ENCODE results near the gene PUS10. TPM values are rescaled to one million over a fixed set of nuclear protein-coding genes. Genes with fewer than 3 reads are reported as not detected.
"Not testable (repeated sequence)": the region's sequence is repeated elsewhere in the genome, so short reads cannot be mapped to it uniquely, and the experiment has no call there.

Gene PUS10
- total and polyA plus RNA-seq, 4 donors, result 3.3 to 5.6 (median 4.7) TPM

- DNase-seq, result no peak
- intact Hi-C loops (cut with DNase I), result no loop called here
- Histone ChIP-seq H3K4me3 (ENCODE audit: low read length in 2 of 2) (no peak overlapping the region), H3K27me3 (ENCODE audit: control insufficient read depth in 1 of 2, insufficient read depth in 2 of 2, low read length in 1 of 2) (no peaks in the 10 kb centered on the region), H3K4me1 (ENCODE audit: control insufficient read depth in 1 of 2, insufficient read depth in 2 of 2, low read length in 2 of 2) (no peaks in the 10 kb centered on the region), H3K9me3 (ENCODE audit: control insufficient read depth, low read length) (no peaks in the 10 kb centered on the region), H3K36me3 (ENCODE audit: control insufficient read depth in 1 of 2, insufficient read depth in 2 of 2, low read length in 1 of 2) (peaks cover 0 to 10% of the 10 kb centered on the region in 2 donors), H3K27ac (ENCODE audit: low read depth in 1 of 2, low read length in 2 of 2) (no peak overlapping the region)
- ATAC-seq (ENCODE audit: low FRiP score), result no peak
- WGBS, 2 donors, result 77 to 83% methylated on average over 7 of the region's 7 CpGs
Measured at GRCh38 chr2:60925994-60926740, 91.9 kb downstream of the PUS10 start.

- Histone ChIP-seq H3K27me3 (ENCODE audit: control insufficient read depth in 1 of 2, insufficient read depth in 2 of 2, low read length in 1 of 2) (no peaks in the 10 kb centered on the region), H3K4me1 (ENCODE audit: control insufficient read depth in 1 of 2, insufficient read depth in 2 of 2, low read length in 2 of 2) (no peaks in the 10 kb centered on the region), H3K4me3 (ENCODE audit: low read length in 2 of 2) (no peak overlapping the region), H3K27ac (ENCODE audit: low read depth in 1 of 2, low read length in 2 of 2) (no peak overlapping the region), H3K9me3 (ENCODE audit: control insufficient read depth, low read length) (no peaks in the 10 kb centered on the region), H3K36me3 (ENCODE audit: control insufficient read depth in 1 of 2, insufficient read depth in 2 of 2, low read length in 1 of 2) (peaks cover 0 to 2% of the 10 kb centered on the region in 2 donors)
- WGBS, 2 donors, result 92 to 93% methylated on average over 8 of the region's 8 CpGs
- intact Hi-C loops (cut with DNase I), result no loop called here
- no peak for DNase-seq
- ATAC-seq (ENCODE audit: low FRiP score), result no peak
Measured at GRCh38 chr2:60907329-60907728, 110.7 kb downstream of the PUS10 start.

- Histone ChIP-seq H3K4me1 (ENCODE audit: control insufficient read depth in 1 of 2, insufficient read depth in 2 of 2, low read length in 2 of 2) (no peaks in the 10 kb centered on the region), H3K27me3 (ENCODE audit: control insufficient read depth in 1 of 2, insufficient read depth in 2 of 2, low read length in 1 of 2) (no peaks in the 10 kb centered on the region), H3K9me3 (ENCODE audit: control insufficient read depth, low read length) (no peaks in the 10 kb centered on the region), H3K4me3 (ENCODE audit: low read length in 2 of 2) (no peak overlapping the region), H3K27ac (ENCODE audit: low read depth in 1 of 2, low read length in 2 of 2) (no peak overlapping the region), H3K36me3 (ENCODE audit: control insufficient read depth in 1 of 2, insufficient read depth in 2 of 2, low read length in 1 of 2) (peaks cover 0 to 2% of the 10 kb centered on the region in 2 donors)
- DNase-seq (no peak), ATAC-seq (ENCODE audit: low FRiP score) (no peak)
- intact Hi-C loops (cut with DNase I), result no loop called here
- 94 to 95% methylated on average over 2 of the region's 2 CpGs for WGBS, 2 donors
Measured at GRCh38 chr2:60906395-60906794, 111.7 kb downstream of the PUS10 start.

- H3K4me3 ChIP-seq (ENCODE audit: low read length in 2 of 2); ATAC-seq (ENCODE audit: low FRiP score); H3K36me3 ChIP-seq (ENCODE audit: control insufficient read depth in 1 of 2, insufficient read depth in 2 of 2, low read length in 1 of 2); H3K9me3 ChIP-seq (ENCODE audit: control insufficient read depth, low read length); H3K27ac ChIP-seq (ENCODE audit: low read depth in 1 of 2, low read length in 2 of 2); H3K27me3 ChIP-seq (ENCODE audit: control insufficient read depth in 1 of 2, insufficient read depth in 2 of 2, low read length in 1 of 2); DNase-seq; intact Hi-C loops (cut with DNase I); H3K4me1 ChIP-seq (ENCODE audit: control insufficient read depth in 1 of 2, insufficient read depth in 2 of 2, low read length in 2 of 2): not testable (repeated sequence)
- 93 to 94% methylated on average over 5 of the region's 5 CpGs for WGBS, 2 donors
Measured at GRCh38 chr2:60905867-60906266, 112.2 kb downstream of the PUS10 start.

GRCh38 chr2:60901296-60901695 is 116.8 kb downstream of the PUS10 start:
- WGBS, 2 donors, result 90% methylated on average over 6 of the region's 6 CpGs
- H3K4me3 ChIP-seq (ENCODE audit: low read length in 2 of 2); ATAC-seq (ENCODE audit: low FRiP score); H3K27me3 ChIP-seq (ENCODE audit: control insufficient read depth in 1 of 2, insufficient read depth in 2 of 2, low read length in 1 of 2); H3K4me1 ChIP-seq (ENCODE audit: control insufficient read depth in 1 of 2, insufficient read depth in 2 of 2, low read length in 2 of 2); H3K27ac ChIP-seq (ENCODE audit: low read depth in 1 of 2, low read length in 2 of 2); H3K36me3 ChIP-seq (ENCODE audit: control insufficient read depth in 1 of 2, insufficient read depth in 2 of 2, low read length in 1 of 2); DNase-seq; H3K9me3 ChIP-seq (ENCODE audit: control insufficient read depth, low read length); intact Hi-C loops (cut with DNase I): not testable (repeated sequence)

GRCh38 chr2:60899892-60900249 is 118.2 kb downstream of the PUS10 start:
- no peaks in the 10 kb centered on the region for H3K9me3 ChIP-seq (ENCODE audit: control insufficient read depth, low read length)
- no peaks in the 10 kb centered on the region for H3K27me3 ChIP-seq (ENCODE audit: control insufficient read depth in 1 of 2, insufficient read depth in 2 of 2, low read length in 1 of 2)
- H3K4me3 ChIP-seq (ENCODE audit: low read length in 2 of 2), result no peak overlapping the region
- H3K36me3 ChIP-seq (ENCODE audit: control insufficient read depth in 1 of 2, insufficient read depth in 2 of 2, low read length in 1 of 2), result peaks cover 1 to 2% of the 10 kb centered on the region in 2 donors
- ATAC-seq (ENCODE audit: low FRiP score) (no peak), DNase-seq (no peak)
- no peaks in the 10 kb centered on the region for H3K4me1 ChIP-seq (ENCODE audit: control insufficient read depth in 1 of 2, insufficient read depth in 2 of 2, low read length in 2 of 2)
- 87% methylated on average over 1 of the region's 1 CpG for WGBS, 2 donors
- no peak overlapping the region for H3K27ac ChIP-seq (ENCODE audit: low read depth in 1 of 2, low read length in 2 of 2)
- intact Hi-C loops (cut with DNase I), result no loop called here

GRCh38 chr2:60899230-60899891 is 118.7 kb downstream of the PUS10 start:
- Histone ChIP-seq H3K27me3 (ENCODE audit: control insufficient read depth in 1 of 2, insufficient read depth in 2 of 2, low read length in 1 of 2) (no peaks in the 10 kb centered on the region), H3K27ac (ENCODE audit: low read depth in 1 of 2, low read length in 2 of 2) (no peak overlapping the region), H3K4me1 (ENCODE audit: control insufficient read depth in 1 of 2, insufficient read depth in 2 of 2, low read length in 2 of 2) (no peaks in the 10 kb centered on the region), H3K9me3 (ENCODE audit: control insufficient read depth, low read length) (no peaks in the 10 kb centered on the region), H3K4me3 (ENCODE audit: low read length in 2 of 2) (no peak overlapping the region), H3K36me3 (ENCODE audit: control insufficient read depth in 1 of 2, insufficient read depth in 2 of 2, low read length in 1 of 2) (peaks cover 1 to 2% of the 10 kb centered on the region in 2 donors)
- ATAC-seq (ENCODE audit: low FRiP score), result no peak
- DNase-seq, result no peak
- 64 to 69% methylated on average over 6 of the region's 6 CpGs for WGBS, 2 donors
- intact Hi-C loops (cut with DNase I), result no loop called here

GRCh38 chr2:60898567-60898966 is 119.5 kb downstream of the PUS10 start:
- H3K9me3 ChIP-seq (ENCODE audit: control insufficient read depth, low read length), result no peaks in the 10 kb centered on the region
- DNase-seq (no peak), ATAC-seq (ENCODE audit: low FRiP score) (no peak)
- WGBS, 2 donors, result 96 to 100% methylated on average over 1 of the region's 1 CpG
- intact Hi-C loops (cut with DNase I), result no loop called here
- no peak overlapping the region for H3K4me3 ChIP-seq (ENCODE audit: low read length in 2 of 2)
- H3K27ac ChIP-seq (ENCODE audit: low read depth in 1 of 2, low read length in 2 of 2), result no peak overlapping the region
- H3K4me1 ChIP-seq (ENCODE audit: control insufficient read depth in 1 of 2, insufficient read depth in 2 of 2, low read length in 2 of 2), result no peaks in the 10 kb centered on the region
- H3K27me3 ChIP-seq (ENCODE audit: control insufficient read depth in 1 of 2, insufficient read depth in 2 of 2, low read length in 1 of 2), result no peaks in the 10 kb centered on the region
- H3K36me3 ChIP-seq (ENCODE audit: control insufficient read depth in 1 of 2, insufficient read depth in 2 of 2, low read length in 1 of 2), result peaks cover 1 to 2% of the 10 kb centered on the region in 2 donors

All from aorta (tissue), 5 donors.